GM19193 (cell line): ENCODE data around the gene CCL24.

Experiments
- POLR2A ChIP-seq: IDR thresholded peaks from 4 replicates; pipeline ENCODE4 v1.6.1; 2011; ENCODE audit not compliant: insufficient read depth, insufficient read length; ENCODE audit errors: extremely low read depth

CCL24 gene

GRCh38 chr7:75813781-75814236 is at the start of gene CCL24:
TSS of gene CCL24 (minus strand) at chr7:75813806. CDS start at chr7:75813715, 91 bp downstream.
- TF ChIP-seq POLR2A, result no peak

GRCh38 chr7:75861636-75862035 is 48.0 kb upstream of the CCL24 start:
- no peak for TF ChIP-seq POLR2A

- no peak for TF ChIP-seq POLR2A
Measured at GRCh38 chr7:75858410-75858809, 44.8 kb upstream of the CCL24 start.

- no peak for TF ChIP-seq POLR2A
Measured at GRCh38 chr7:75856536-75856935, 42.9 kb upstream of the CCL24 start.

GRCh38 chr7:75854233-75854632 is 40.6 kb upstream of the CCL24 start:
- no peak for TF ChIP-seq POLR2A

- no peak for TF ChIP-seq POLR2A
Measured at GRCh38 chr7:75850235-75850634, 36.6 kb upstream of the CCL24 start.

GRCh38 chr7:75849573-75849972 is 36.0 kb upstream of the CCL24 start:
- no peak for TF ChIP-seq POLR2A

GRCh38 chr7:75847707-75848106 is 34.1 kb upstream of the CCL24 start:
- TF ChIP-seq POLR2A, result no peak

GRCh38 chr7:75844158-75844557 is 30.6 kb upstream of the CCL24 start:
- TF ChIP-seq POLR2A, result no peak

GRCh38 chr7:75843613-75844116 is 30.1 kb upstream of the CCL24 start:
- no peak for TF ChIP-seq POLR2A

GRCh38 chr7:75842836-75843446 is 29.3 kb upstream of the CCL24 start:
- no peak for TF ChIP-seq POLR2A

GRCh38 chr7:75840029-75840428 is 26.4 kb upstream of the CCL24 start:
- TF ChIP-seq POLR2A, result no peak

- TF ChIP-seq POLR2A, result no peak
Measured at GRCh38 chr7:75836798-75837197, 23.2 kb upstream of the CCL24 start.

- no peak for TF ChIP-seq POLR2A
Measured at GRCh38 chr7:75835688-75836285, 22.2 kb upstream of the CCL24 start.

GRCh38 chr7:75830978-75831377 is 17.4 kb upstream of the CCL24 start:
- no peak for TF ChIP-seq POLR2A

GRCh38 chr7:75823198-75823910 is 9.7 kb upstream of the CCL24 start:
- no peak for TF ChIP-seq POLR2A
